ENCODE measurements around the gene ZNF221. TPM values are rescaled to one million over a fixed set of nuclear protein-coding genes. Genes with fewer than 3 reads are reported as not detected.

Gene ZNF221
- polyA plus RNA-seq, 1 experiment: 0.64 TPM

DNA sequence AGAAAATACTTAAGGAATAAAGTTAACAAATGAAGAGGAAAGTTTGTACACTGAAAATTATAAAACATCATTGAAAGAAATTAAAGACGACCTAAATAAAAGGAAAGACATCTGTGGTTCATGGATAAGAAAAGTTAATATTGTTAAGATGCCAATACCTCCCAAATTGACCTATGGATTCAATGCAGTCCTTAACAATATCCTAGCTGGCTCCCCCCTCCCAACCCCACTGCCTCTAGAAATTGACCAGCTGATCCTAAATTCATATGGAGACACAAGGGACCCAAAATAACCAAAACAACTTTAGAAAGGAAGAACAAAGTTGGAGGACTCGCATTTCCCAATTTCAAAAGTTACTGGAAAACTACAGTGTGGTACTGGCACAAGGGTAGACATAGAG, 44.3 kb upstream of the ZNF221 start:
- POLR2A ChIA-PET: no interaction called here

DNA sequence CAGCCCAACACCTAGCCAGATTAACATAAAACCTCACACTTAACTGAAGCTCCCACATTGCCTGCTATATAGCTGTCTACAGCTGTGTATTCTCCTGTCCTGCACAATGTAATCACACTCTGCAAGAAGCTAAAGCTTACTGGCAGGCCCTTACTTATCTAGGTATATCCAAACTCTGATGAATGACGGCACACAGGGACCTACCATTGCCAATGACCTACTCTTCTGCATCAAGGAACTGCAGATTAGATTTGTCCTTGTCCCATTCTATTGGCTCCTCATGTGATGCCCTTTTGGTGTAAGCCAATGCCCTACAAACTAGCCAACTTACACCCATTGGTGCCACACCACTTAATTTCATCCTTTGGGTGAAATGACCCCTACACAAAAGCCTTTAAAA, 42.4 kb upstream of the ZNF221 start:
- Histone ChIP-seq H3K4me3 (ENCODE audit: low read depth, low read length) (no peak overlapping the region), H3K36me3 (ENCODE audit: control insufficient read depth, insufficient read depth, low read length) (0 out of 2 replicates have a peak, but pooled peaks cover 2% of the 10 kb centered on the region), H3K27me3 (ENCODE audit: control insufficient read depth, insufficient read depth, low read length) (no peaks in the 10 kb centered on the region)
- ChIA-PET POLR2A (no interaction called here), CTCF (no interaction called here)
- DNase-seq (ENCODE audit: low read depth): no peak
- no peak for TF ChIP-seq CTCF (IDR thresholded peaks at IDR 0.05; ENCODE audit: insufficient read depth, low read depth, low read length)

More for the DNA sequence above, 44.3 kb upstream of the ZNF221 start:
- no peak for DNase-seq (ENCODE audit: low read depth)
- no peak for TF ChIP-seq CTCF (IDR thresholded peaks at IDR 0.05; ENCODE audit: insufficient read depth, low read depth, low read length)
- Histone ChIP-seq H3K4me3 (ENCODE audit: low read depth, low read length) (no peak overlapping the region), H3K27me3 (ENCODE audit: control insufficient read depth, insufficient read depth, low read length) (no peaks in the 10 kb centered on the region), H3K36me3 (ENCODE audit: control insufficient read depth, insufficient read depth, low read length) (no peaks in the 10 kb centered on the region)
- CTCF ChIA-PET: no interaction called here

GRCh38 chr19:43910884-43911283, 40.1 kb upstream of the ZNF221 start:
- Histone ChIP-seq H3K27me3 (ENCODE audit: control insufficient read depth, insufficient read depth, low read length) (no peaks in the 10 kb centered on the region), H3K4me3 (ENCODE audit: low read depth, low read length) (no peak overlapping the region), H3K36me3 (ENCODE audit: control insufficient read depth, insufficient read depth, low read length) (peaks cover 18% of the 10 kb centered on the region)
- ChIA-PET POLR2A (no interaction called here), CTCF (no interaction called here)
- no peak for TF ChIP-seq CTCF (IDR thresholded peaks at IDR 0.05; ENCODE audit: insufficient read depth, low read depth, low read length)
- no peak for DNase-seq (ENCODE audit: low read depth)

GRCh38 chr19:43913383-43913782, 37.6 kb upstream of the ZNF221 start:
- TF ChIP-seq CTCF (IDR thresholded peaks at IDR 0.05; ENCODE audit: insufficient read depth, low read depth, low read length): no peak
- Histone ChIP-seq H3K4me3 (ENCODE audit: low read depth, low read length) (no peak overlapping the region), H3K27me3 (ENCODE audit: control insufficient read depth, insufficient read depth, low read length) (no peaks in the 10 kb centered on the region), H3K36me3 (ENCODE audit: control insufficient read depth, insufficient read depth, low read length) (peaks cover 23% of the 10 kb centered on the region)
- ChIA-PET CTCF (interaction anchor here (1.1 kb wide), 1 partner anchor 12 kb away, joined by 3 read pairs; no protein-coding TSS in a partner anchor), POLR2A (no interaction called here)
- no peak for DNase-seq (ENCODE audit: low read depth)

GRCh38 chr19:43914051-43914450, 37.0 kb upstream of the ZNF221 start:
- TF ChIP-seq CTCF (IDR thresholded peaks at IDR 0.05; ENCODE audit: insufficient read depth, low read depth, low read length): no peak
- no peak overlapping the region for H3K4me3 ChIP-seq (ENCODE audit: low read depth, low read length)
- H3K36me3 ChIP-seq (ENCODE audit: control insufficient read depth, insufficient read depth, low read length): peaks cover 24% of the 10 kb centered on the region
- CTCF ChIA-PET: interaction anchor here (1.1 kb wide), 1 partner anchor 12 kb away, joined by 3 read pairs; no protein-coding TSS in a partner anchor
- no peak for DNase-seq (ENCODE audit: low read depth)
- POLR2A ChIA-PET: no interaction called here
- H3K27me3 ChIP-seq (ENCODE audit: control insufficient read depth, insufficient read depth, low read length): no peaks in the 10 kb centered on the region

All from BJ (cell line).